B cell (primary cell): ENCODE data around the gene GSX2.

ENCODE experiments used
- CTCF ChIP-seq: fragments of 200-600 bp; IDR thresholded peaks from one replicate; pipeline ENCODE4 v1.8.0; 2022; ENCODE audit warnings: antibody characterized with exemption, mild to moderate bottlenecking
- EZH2 ChIP-seq: IDR thresholded peaks from 2 replicates; pipeline ENCODE4 v1.6.1; 2012; ENCODE audit warnings: borderline replicate concordance, low read depth, mild to moderate bottlenecking, moderate library complexity, low read length; ENCODE audit not compliant: insufficient read depth, poor library complexity, severe bottlenecking

- TF ChIP-seq EZH2 (no peak), CTCF (no peak)
Measured at GRCh38 chr4:54144661-54145171, 44.8 kb downstream of the GSX2 start.
